A549 (cell line): Measurements from ENCODE around the gene FUT7. TPM values are rescaled to one million over a fixed set of nuclear protein-coding genes. Genes with fewer than 3 reads are reported as not detected.

Experiments
- ATAC-seq, 2 experiments: fragments of 200-7000 bp in 1 of 2; fragments of >200 bp in 1 of 2; cut with Nextera tagmentation in 1 of 2; cut with Tn5 transposase in 1 of 2; 3 replicates each; pipeline versions ENCODE4 v1.8.0 to v1.9.1; 2018 to 2020; ENCODE audit warnings: mild to moderate bottlenecking in 1 of 2, moderate library complexity in 1 of 2
- CTCF ChIA-PET: fragments of 300-600 bp; sonication (Branson Sonifier 250); formaldehyde crosslinking; extraction: SDS; loops from one replicate; lab custom pipeline; 2021; ENCODE audit warnings: antibody characterized with exemption, inconsistent platforms; lab: Yijun Ruan, JAX
- POLR2A ChIA-PET: fragments of 350-600 bp; formaldehyde crosslinking; extraction: SDS; loops from one replicate; lab custom pipeline; 2021; ENCODE audit warnings: antibody characterized with exemption, inconsistent platforms; lab: Yijun Ruan, JAX
- DNase-seq, 2 experiments: peaks; one replicate each; pipeline versions ENCODE4 v3.0.0 to v3.0.0-alpha.2; 2011 to 2016; ENCODE audit warnings: low read depth in 1 of 2, low spot score in 1 of 2
- FAIRE-seq: peaks from 2 replicates; lab custom pipeline; 2011; peaks lifted over from hg19 to GRCh38; lab: Jason Lieb, UNC
- H3K27ac ChIP-seq, 2 experiments: fragments of >200 bp; sonication (Bioruptor Twin); formaldehyde crosslinking; 3 replicates each; pipeline ENCODE4 v1.5.1; 2016 to 2017
- H3K4me1 ChIP-seq: fragments of >200 bp; sonication (Bioruptor Twin); formaldehyde crosslinking; 3 replicates; pipeline ENCODE4 v1.6.1; 2016
- H3K4me2 ChIP-seq: fragments of >200 bp; sonication (Bioruptor Twin); formaldehyde crosslinking; 3 replicates; pipeline ENCODE4 v1.6.1; 2016
- H3K4me3 ChIP-seq: fragments of >200 bp; sonication (Bioruptor Twin); formaldehyde crosslinking; 3 replicates; pipeline ENCODE4 v1.5.1; 2016
- H3K9me3 ChIP-seq: fragments of >200 bp; sonication (Bioruptor Twin); formaldehyde crosslinking; 3 replicates; pipeline ENCODE4 v1.6.1; 2016
- BCL3 ChIP-seq: fragments of >200 bp; sonication (Bioruptor Twin); formaldehyde crosslinking; IDR thresholded peaks from 3 replicates; pipeline ENCODE4 v1.6.1; 2016
- BHLHE40 ChIP-seq: IDR thresholded peaks from 2 replicates; pipeline ENCODE4 v1.6.1; 2012; ENCODE audit warnings: low read depth, low read length, inconsistent platforms
- CBX2 ChIP-seq: fragments of 200-600 bp; sonication (generic); IDR thresholded peaks from 2 replicates; pipeline ENCODE4 v1.6.1; 2016; ENCODE audit warnings: low read depth, mild to moderate bottlenecking, borderline replicate concordance
- CBX8 ChIP-seq: fragments of 200-600 bp; sonication (generic); IDR thresholded peaks from 2 replicates; pipeline ENCODE4 v1.6.1; 2016
- CHD4 ChIP-seq: fragments of 200-600 bp; sonication (generic); IDR thresholded peaks from 2 replicates; pipeline ENCODE4 v1.6.1; 2016; ENCODE audit warnings: antibody characterized with exemption, mild to moderate bottlenecking, borderline replicate concordance
- EHMT2 ChIP-seq: fragments of 200-600 bp; sonication (generic); IDR thresholded peaks from 2 replicates; pipeline ENCODE4 v1.6.1; 2016; ENCODE audit warnings: antibody characterized with exemption, low read depth, mild to moderate bottlenecking, moderate library complexity
- GATA3 ChIP-seq: IDR thresholded peaks from 2 replicates; pipeline ENCODE4 v1.6.1; 2012; ENCODE audit warnings: borderline replicate concordance
- HES2 ChIP-seq: fragments of >200 bp; sonication (Bioruptor Twin); formaldehyde crosslinking; IDR thresholded peaks from 2 replicates; pipeline ENCODE4 v1.6.1; 2016
- HEYL ChIP-seq: fragments of 250-450 bp; sonication (Bioruptor Pico); IDR thresholded peaks from 2 replicates; pipeline ENCODE4 v1.8.0; 2021; ENCODE audit warnings: mild to moderate bottlenecking, moderate library complexity
- HOXA7 ChIP-seq: fragments of 250-450 bp; sonication (Bioruptor Pico); IDR thresholded peaks from 2 replicates; pipeline ENCODE4 v1.5.0; 2020; ENCODE audit warnings: mild to moderate bottlenecking, moderate library complexity
- HOXB13 ChIP-seq: fragments of 250-450 bp; sonication (Bioruptor Pico); IDR thresholded peaks from 2 replicates; pipeline ENCODE4 v1.5.0; 2020; ENCODE audit warnings: low read depth, mild to moderate bottlenecking, moderate library complexity
- JUN ChIP-seq, 2 experiments: fragments of >200 bp; sonication (Bioruptor Twin); formaldehyde crosslinking; IDR thresholded peaks; 2 replicates in 1 of 2; 3 replicates in 1 of 2; pipeline ENCODE4 v1.6.1; 2016 to 2017
- KDM1A ChIP-seq: fragments of 200-600 bp; sonication (generic); IDR thresholded peaks from 2 replicates; pipeline ENCODE4 v1.6.1; 2016; ENCODE audit warnings: low read depth, mild to moderate bottlenecking
- KDM5A ChIP-seq: fragments of 200-600 bp; sonication (generic); IDR thresholded peaks from 2 replicates; pipeline ENCODE4 v1.6.1; 2016; ENCODE audit warnings: antibody characterized with exemption, mild to moderate bottlenecking
- MAFK ChIP-seq: fragments of 450-650 bp; IDR thresholded peaks from 2 replicates; pipeline ENCODE4 v1.6.1; 2014; ENCODE audit not compliant: partially characterized antibody
- MAX ChIP-seq: IDR thresholded peaks from 2 replicates; pipeline ENCODE4 v1.6.1; 2012
- POLR2A ChIP-seq: IDR thresholded peaks from 2 replicates; pipeline ENCODE4 v1.6.1; 2012; ENCODE audit warnings: mild to moderate bottlenecking, low read length
- SMC3 ChIP-seq: fragments of >200 bp; sonication (Bioruptor Twin); formaldehyde crosslinking; IDR thresholded peaks from 3 replicates; pipeline ENCODE4 v1.6.1; 2018; ENCODE audit warnings: inconsistent platforms
- SREBF2 ChIP-seq: fragments of 450-650 bp; IDR thresholded peaks from 2 replicates; pipeline ENCODE4 v1.6.1; 2014; ENCODE audit warnings: mild to moderate bottlenecking, moderate library complexity
- TFCP2L1 ChIP-seq: fragments of 250-450 bp; sonication (Bioruptor Pico); IDR thresholded peaks from 2 replicates; pipeline ENCODE4 v1.5.0; 2021; ENCODE audit warnings: mild to moderate bottlenecking
- USF2 ChIP-seq: fragments of 450-650 bp; IDR thresholded peaks from 2 replicates; pipeline ENCODE4 v1.6.1; 2014; ENCODE audit warnings: antibody characterized with exemption
- WGBS: methylation state at CpG from one replicate; pipeline ENCODE4 v1.1.6; 2017; ENCODE audit errors: missing lambda C conversion rate; 5-methylcytosine and 5-hydroxymethylcytosine counted together
- polyA plus RNA-seq, 4 experiments: library from polyadenylated mRNA; depleted of rRNA in 3 of 4; stranded (reverse); fragments of >200 nt; fragmentation: RNase III in 1 of 4; extraction: RNeasy Plus Mini Kit Qiagen cat#74134 plus additional on column Dnase treatment in 1 of 4; gene quantifications; 2 replicates in 3 of 4; 3 replicates in 1 of 4; pipeline ENCODE4 v1.2.3, GENCODE V29; 2011 to 2017
- TF ChIP-seq, protein P1 (sequence below): fragments of 250-450 bp; sonication (Bioruptor Pico); IDR thresholded peaks from 2 replicates; pipeline ENCODE4 v1.5.0; 2020; ENCODE audit warnings: low read depth, mild to moderate bottlenecking, moderate library complexity

FUT7 gene
- polyA plus RNA-seq, 2 of the 4 experiments (the other 2 are of a cell fraction) = not detected

- Histone ChIP-seq H3K4me3 (peak overlapping the region; percentile 71), H3K9me3 (no peaks in the 10 kb centered on the region), H3K27ac (peak overlapping the region in 1 of 2 experiments; percentile 92; a peak in 4 of 6 replicates)
- WGBS = 67% methylated on average over 14 of the region's 18 CpGs
- TF ChIP-seq MAFK (no peak), KDM1A (no peak), SREBF2 (no peak), CBX8 (no peak), POLR2A (no peak)
- TF ChIP-seq, protein P1, sequence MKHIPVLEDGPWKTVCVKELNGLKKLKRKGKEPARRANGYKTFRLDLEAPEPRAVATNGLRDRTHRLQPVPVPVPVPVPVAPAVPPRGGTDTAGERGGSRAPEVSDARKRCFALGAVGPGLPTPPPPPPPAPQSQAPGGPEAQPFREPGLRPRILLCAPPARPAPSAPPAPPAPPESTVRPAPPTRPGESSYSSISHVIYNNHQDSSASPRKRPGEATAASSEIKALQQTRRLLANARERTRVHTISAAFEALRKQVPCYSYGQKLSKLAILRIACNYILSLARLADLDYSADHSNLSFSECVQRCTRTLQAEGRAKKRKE (CRISPR knock-in tag) = no peak
- TF ChIP-seq, all 56 proteins: peak for 0
- DNase-seq (no peak), ATAC-seq (0 out of 6 replicates have a peak, but pooled peaks of 1 of the 2 experiments have one; percentile 2), FAIRE-seq (no peak)
- Histone ChIP-seq H3K4me2 (peak overlapping the region; percentile 98), H3K4me1 (peaks cover 15% of the 10 kb centered on the region)
- CTCF ChIA-PET = interaction anchor here (0.6 to 12.7 kb wide), 11 partner anchors 9 to 97 kb away, joined by 3 to 207 read pairs (median 4); partner anchors contain the start of genes ABCA2 and SAPCD2
- POLR2A ChIA-PET = no interaction called here
These were observed 12.8 kb upstream of the FUT7 start for GRCh38 chr9:137044502-137045177.

DNA sequence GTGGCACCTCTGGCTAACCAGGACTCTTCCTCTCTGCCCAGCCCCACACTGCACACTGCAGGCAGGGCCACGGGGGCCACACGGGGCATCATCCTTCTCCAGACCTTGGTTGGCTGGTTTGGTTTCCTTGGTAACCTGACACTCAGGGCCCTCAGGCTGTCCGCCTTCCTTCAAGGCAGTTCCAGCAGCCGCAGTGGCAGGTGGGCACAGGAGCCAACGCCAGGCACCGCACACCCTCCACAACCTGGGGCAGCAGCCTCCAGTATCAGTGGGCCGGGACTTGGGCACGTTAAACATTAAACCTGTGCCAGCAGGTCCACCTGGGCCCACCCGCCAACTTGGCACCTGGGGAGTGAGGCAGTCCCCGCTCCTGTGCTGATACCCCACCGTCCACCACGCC is 12.1 kb upstream of the FUT7 start:
- DNase-seq (no peak), ATAC-seq (no peak), FAIRE-seq (no peak)
- Histone ChIP-seq H3K4me3 (no peak overlapping the region), H3K9me3 (no peaks in the 10 kb centered on the region), H3K27ac (no peak overlapping the region), H3K4me1 (peaks cover 15% of the 10 kb centered on the region), H3K4me2 (peak overlapping the region; percentile 98)
- no peak for TF ChIP-seq HES2
- no peak for TF ChIP-seq HOXB13 (CRISPR knock-in tag)
- TF ChIP-seq HEYL (CRISPR knock-in tag) = no peak
- no peak for TF ChIP-seq GATA3
- TF ChIP-seq MAX = no peak
- TF ChIP-seq MAFK = no peak
- TF ChIP-seq KDM1A = no peak
- TF ChIP-seq, protein P1 (CRISPR knock-in tag) = no peak
- TF ChIP-seq JUN (IDR thresholded peaks at IDR 0.05) = no peak
- no peak for TF ChIP-seq USF2
- TF ChIP-seq BCL3 = no peak
- TF ChIP-seq CBX2 = no peak
- no peak for TF ChIP-seq SMC3
- TF ChIP-seq EHMT2 = no peak
- TF ChIP-seq BHLHE40 = no peak
- no peak for TF ChIP-seq CHD4
- TF ChIP-seq TFCP2L1 (CRISPR knock-in tag) = no peak
- no peak for TF ChIP-seq KDM5A
- TF ChIP-seq HOXA7 (CRISPR knock-in tag) = no peak
- ChIA-PET CTCF (interaction anchor here (0.8 to 12.7 kb wide), 6 partner anchors 9 to 46 kb away, joined by 3 to 207 read pairs (median 18); partner anchors contain the start of genes ABCA2 and SAPCD2), POLR2A (no interaction called here)
- 82% methylated on average over 12 of the region's 12 CpGs for WGBS
